GM18868 (cell line): ENCODE data around the gene NFE2L3.
"Not testable (repeated sequence)": the region's sequence is repeated elsewhere in the genome, so short reads cannot be mapped to it uniquely, and the experiment has no call there.

ENCODE experiments used
- ATAC-seq: cut with Tn5 transposase; IDR thresholded peaks from one replicate; pipeline ENCODE4 v1.9.1; 2021; ENCODE audit warnings: mild to moderate bottlenecking, moderate library complexity; ENCODE audit not compliant: unreplicated experiment

NFE2L3 gene

GRCh38 chr7:26185131-26185843, 33.3 kb downstream of the NFE2L3 start:
- ATAC-seq = no peak

DNA sequence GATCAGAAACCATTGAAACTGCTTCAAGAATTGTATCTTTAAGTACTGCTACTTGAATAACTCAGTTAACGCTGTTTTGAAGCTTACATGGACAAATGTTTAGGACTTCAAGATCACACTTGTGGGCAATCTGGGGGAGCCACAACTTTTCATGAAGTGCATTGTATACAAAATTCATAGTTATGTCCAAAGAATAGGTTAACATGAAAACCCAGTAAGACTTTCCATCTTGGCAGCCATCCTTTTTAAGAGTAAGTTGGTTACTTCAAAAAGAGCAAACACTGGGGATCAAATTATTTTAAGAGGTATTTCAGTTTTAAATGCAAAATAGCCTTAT, 33.8 kb downstream of the NFE2L3 start:
- ATAC-seq = no peak

DNA sequence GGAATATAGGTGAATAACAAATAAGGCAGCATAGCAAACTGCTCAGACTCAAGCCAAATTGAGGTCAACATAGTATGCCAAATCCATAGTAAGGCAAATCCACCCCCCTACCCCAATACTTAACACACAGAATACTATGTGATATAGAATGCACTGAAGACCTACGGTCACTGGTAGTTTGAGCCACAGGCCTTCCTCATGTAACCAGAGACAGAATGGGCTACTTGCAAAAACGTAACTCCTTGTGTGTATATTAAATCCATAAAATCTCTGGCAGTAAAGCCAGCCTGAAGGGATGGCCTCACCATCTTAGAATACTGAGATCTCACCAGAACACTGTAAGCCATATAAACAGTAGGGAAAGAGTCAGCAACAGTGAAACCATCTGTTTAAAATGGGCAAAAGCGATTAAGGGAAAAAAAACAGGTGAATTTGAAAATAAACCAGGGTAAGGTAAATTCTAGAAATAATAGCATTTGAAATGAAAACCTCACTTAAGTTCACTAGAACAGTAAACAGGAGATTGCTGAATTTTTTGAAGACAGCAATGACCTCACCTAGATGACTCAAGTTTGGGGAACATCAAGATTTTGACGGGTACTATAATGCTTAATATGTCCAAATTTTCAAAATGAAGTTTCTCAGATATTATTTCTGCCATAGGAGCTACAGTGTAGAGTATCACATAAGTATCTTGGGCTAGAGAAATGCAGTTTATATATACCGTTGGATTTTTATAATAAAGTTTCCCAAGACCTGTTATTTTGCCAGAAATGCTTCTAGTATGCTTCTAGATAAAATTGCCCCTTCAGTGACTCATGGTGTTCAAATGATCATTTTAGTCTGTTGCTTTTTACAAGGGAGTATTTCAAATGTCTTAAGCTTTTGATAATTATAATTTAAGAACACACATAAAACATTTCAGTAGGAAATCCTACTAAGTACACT, 34.6 kb downstream of the NFE2L3 start:
- no peak for ATAC-seq

DNA sequence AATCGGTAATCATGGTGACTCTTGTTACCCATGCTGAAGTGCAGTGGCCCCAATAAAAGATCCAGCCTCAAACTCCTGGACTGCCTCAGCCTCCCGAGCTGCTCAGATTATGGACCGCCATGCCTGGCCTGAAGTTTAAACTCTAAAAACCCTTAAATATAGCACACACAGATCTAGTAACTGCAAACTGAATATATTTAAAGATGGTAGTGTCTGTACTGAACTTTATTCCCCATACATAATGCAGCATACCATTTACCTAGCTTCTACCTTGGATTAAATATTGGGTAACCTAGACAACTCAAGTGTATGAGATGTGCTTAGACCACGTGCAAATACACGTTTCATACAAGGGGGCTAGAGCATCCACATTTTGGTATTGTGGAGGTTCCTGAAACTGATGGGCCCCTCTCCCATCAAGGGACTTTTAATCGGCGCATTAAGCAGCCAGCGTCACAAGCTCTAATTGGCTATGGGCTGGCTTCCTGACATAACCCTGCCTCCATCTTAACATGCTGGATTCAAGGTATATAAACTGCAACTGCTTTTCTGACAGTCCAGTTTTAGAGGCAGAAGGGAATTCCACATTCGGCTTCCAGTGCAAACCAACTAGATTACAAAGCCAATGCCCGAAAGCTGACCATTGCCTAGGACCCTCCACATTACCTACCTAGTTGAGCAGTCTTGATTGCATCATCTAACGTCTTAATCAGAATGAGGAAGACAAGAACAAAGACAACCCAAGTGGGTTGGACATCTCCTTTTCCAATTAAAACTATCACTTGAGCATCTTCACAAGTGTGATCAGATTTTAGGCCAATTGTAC, 35.6 kb downstream of the NFE2L3 start:
- no peak for ATAC-seq

GRCh38 chr7:26188206-26188956, 36.4 kb downstream of the NFE2L3 start:
- no peak for ATAC-seq

DNA sequence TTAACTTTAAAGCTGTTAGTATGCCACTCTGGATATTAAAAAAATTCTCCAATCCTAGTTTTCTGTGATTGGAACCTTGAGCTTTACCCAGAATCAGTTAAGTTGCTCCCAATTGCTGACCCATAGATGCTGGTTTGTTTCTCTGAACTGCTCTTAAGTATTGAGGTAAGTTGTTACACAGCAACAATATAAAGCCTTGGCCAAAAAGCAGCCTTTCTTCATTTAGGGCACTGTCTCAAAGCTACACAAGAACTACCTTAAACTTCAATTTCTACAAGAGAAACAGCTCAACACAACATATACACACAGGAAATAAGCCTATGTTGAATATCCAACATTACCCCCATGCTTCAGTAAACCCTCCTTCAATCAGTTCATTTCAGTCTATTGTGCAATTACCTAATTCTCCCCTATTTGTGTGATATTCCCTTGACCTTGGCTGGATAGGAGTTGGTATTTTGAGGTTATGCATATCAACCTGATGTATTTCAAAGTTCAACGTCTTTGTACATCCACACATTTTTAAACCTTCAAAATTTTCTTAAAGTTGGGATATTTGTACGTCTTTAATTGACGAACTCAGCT, 37.1 kb downstream of the NFE2L3 start:
- no peak for ATAC-seq

DNA sequence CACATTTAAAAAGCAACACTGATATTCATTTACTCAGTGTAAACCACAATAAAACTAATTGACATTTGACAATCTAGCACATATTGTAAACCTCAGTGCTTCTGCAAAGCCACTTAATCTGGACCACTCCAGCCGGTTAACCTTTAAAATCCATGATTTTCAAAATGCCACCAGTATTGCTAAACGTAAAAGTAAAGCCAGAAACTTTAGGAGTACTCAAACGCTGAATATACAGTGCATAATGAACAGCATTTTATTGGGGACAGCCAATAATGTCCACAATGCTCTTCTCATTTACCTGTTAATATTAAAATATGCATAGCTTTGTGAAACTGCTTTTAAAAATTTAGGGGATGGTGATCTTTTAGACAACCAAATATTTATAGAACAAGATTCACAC, 37.7 kb downstream of the NFE2L3 start:
- no peak for ATAC-seq

DNA sequence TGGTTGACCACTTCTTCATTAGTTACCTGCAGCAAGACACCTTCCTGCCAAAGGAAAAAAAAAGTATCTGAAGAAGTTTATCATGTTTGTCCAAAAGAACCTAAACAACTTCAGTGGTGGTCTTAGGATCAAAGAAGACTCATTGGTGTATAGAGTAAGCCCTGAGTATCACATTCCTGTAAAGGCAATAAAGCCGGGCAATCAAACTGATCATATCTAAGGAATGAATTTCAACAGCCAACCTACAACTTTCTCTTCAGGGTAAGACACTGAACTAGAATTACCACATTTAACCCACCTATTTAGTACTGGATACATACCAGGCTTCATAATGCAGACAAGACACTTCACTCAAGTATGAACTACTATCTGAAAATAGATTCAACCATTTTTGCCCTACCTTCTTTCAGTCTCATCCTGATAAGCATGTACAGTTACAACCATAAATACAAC, 38.4 kb downstream of the NFE2L3 start:
- ATAC-seq = no peak

DNA sequence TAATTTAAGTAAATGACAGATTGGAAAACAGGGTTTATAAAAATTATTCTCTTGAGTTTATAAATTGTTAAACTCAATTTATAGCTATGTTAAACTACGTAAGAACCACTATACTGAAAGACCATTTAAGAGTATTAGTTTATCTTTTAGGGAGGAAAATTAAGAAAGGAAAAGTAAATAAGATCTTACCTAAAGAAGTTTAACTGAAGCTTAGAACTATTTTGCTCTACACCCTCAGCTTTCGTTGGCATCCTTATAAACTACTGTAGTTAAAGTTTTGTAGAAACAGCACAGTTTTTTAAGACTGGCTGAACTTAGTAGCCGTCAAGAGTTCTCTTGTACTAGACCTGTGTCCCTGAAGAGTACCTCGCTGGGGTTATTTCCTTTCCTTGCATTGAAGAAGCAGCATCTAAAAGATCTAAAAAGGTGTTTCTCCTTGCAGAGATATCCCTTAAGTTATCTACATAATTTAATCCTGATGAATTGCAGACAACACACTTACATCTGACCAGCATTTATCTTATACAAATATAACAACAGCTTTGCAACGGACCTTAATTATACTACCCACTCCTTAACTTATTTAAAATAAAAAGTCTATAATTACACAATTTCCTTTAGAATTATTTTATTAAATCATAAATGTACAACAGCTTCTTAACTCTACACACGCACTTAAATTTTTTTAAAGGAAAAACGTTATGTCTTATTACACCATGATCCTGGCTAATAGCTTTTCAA, 39.4 kb downstream of the NFE2L3 start:
- ATAC-seq = no peak

DNA sequence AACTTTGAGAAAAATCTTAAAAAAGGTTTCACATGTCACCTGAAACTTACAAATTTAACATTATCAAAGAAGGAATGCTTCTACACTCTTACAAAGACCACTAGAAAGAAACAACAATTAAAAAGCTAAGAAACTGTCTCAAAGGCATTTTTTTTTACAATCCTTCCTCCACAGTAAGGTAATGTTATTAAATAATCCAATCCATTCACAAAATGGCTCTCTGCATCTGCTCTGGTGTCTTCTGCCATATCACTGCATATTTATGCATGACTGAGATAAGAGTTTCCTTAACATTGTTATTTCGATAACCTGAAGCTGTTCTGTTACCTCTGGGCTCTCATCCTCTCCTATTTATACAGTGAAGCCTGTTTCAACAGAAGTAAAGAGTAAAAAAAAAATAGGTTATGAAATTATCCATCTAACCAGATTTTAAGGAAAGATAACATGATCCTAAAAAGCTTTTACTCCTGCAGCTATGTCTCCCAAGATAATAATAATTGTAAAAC, 40.0 kb downstream of the NFE2L3 start:
- ATAC-seq = no peak

DNA sequence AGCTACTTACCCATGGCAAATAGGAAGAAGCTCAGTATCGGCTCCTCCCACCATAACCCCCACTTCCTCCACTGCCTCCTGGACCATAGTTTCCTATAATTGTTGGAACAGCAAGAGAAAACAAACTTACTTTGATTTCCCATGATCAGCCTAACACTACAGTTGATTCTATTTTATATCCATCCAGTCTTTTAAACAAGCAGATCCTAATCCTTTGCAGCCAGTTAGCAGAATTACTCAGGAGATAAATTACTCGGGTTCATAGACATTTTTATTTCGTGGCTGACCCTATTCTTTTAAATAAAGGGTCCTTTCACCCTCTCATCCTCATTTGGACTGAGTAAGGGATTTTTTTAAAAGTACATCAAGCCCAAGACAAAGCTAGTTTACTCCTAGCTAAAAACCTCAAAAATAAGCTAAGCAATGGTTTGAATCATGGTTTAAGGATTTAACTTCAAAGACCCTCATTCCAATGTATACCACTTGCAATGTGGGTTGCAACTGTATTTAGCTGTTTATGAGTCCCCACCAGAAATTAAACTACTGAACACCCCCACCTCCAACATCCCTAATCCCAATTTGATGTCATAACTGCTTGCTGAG, 40.6 kb downstream of the NFE2L3 start:
- no peak for ATAC-seq

GRCh38 chr7:26193432-26194207, 41.6 kb downstream of the NFE2L3 start:
- ATAC-seq = no peak

DNA sequence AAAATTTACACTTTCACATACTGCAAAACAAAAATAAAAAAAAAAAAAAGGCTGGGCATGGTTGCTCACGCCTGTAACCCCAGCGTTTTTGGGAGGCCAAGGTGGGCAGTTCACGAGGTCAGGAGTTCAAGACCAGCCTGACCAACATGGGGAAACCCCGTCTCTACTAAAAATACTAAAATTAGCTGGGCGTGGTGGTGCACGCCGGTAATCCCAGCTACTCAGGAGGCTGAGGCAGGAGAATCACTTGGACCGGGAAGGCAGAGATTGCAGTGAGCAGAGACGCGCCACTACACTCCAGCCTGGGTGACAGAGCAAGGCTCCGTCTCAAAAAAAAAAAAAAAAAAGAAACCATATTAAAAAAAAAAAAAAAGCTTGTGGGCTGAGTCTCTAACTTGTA, 42.8 kb downstream of the NFE2L3 start:
- not testable (repeated sequence) for ATAC-seq

GRCh38 chr7:26195182-26195581, 43.2 kb downstream of the NFE2L3 start:
- no peak for ATAC-seq

DNA sequence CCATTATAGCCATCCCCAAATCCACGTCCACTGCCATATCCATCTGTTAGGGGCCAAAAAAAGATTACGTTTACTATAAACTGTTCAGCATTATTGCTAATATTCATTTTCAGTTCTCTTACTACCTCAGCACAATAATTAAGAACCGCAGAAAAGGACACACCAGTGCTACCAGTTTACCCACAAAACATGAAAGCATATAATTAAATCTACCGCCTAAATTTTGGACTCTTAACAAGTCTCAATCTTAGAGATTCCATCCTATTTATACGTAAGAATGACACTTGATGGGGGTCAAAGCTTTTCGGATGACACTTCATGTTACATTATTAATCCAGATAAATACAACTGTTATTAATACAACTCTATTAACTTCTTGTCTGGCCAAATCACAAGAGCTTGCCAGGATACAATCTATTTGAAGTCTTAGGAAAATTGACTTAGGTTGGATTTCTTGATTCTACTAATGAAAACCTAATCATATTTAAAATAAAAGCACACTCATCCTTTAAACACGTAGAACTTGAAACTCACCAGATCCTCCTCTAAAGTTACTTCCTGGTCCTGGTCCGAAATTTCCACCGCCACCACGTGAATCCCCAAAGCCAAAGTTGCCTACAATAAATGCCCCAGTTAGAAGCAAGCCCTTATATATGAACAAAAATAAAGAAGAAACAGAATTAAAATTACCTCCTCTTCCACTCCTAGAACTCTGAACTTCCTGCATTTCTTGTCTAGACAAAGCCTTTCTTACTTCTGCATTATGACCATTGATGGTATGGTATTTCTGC, 44.1 kb downstream of the NFE2L3 start:
- no peak for ATAC-seq

GRCh38 chr7:26197153-26198115, 45.4 kb downstream of the NFE2L3 start:
- no peak for ATAC-seq
